Skeletal muscle satellite cell (primary cell): Measurements from ENCODE around the gene KCNN3.

Experiments
- H3K27me3 ChIP-seq: 2 replicates; pipeline ENCODE4 v1.7.0; 2013; ENCODE audit warnings: low read length; ENCODE audit not compliant: control insufficient read depth, insufficient read depth
- H3K36me3 ChIP-seq: 2 replicates; pipeline ENCODE4 v1.7.0; 2013; ENCODE audit warnings: mild to moderate bottlenecking, control low read depth, low read length; ENCODE audit not compliant: insufficient read depth
- H3K4me1 ChIP-seq: 2 replicates; pipeline ENCODE4 v1.7.0; 2013; ENCODE audit warnings: low read length; ENCODE audit not compliant: control insufficient read depth, insufficient read depth
- H3K4me2 ChIP-seq: 2 replicates; pipeline ENCODE4 v1.7.0; 2013; ENCODE audit warnings: mild to moderate bottlenecking, low read length
- H3K4me3 ChIP-seq: 2 replicates; pipeline ENCODE4 v1.7.0; 2013; ENCODE audit warnings: low read length
- H3K9ac ChIP-seq: 2 replicates; pipeline ENCODE4 v1.7.0; 2013; ENCODE audit warnings: mild to moderate bottlenecking, low read depth, low read length, moderate library complexity
- H3K9me3 ChIP-seq: replicated peaks from 2 replicates; pipeline ENCODE4 v1.7.0; 2013; ENCODE audit warnings: mild to moderate bottlenecking, control low read depth, low read length

Gene KCNN3

DNA sequence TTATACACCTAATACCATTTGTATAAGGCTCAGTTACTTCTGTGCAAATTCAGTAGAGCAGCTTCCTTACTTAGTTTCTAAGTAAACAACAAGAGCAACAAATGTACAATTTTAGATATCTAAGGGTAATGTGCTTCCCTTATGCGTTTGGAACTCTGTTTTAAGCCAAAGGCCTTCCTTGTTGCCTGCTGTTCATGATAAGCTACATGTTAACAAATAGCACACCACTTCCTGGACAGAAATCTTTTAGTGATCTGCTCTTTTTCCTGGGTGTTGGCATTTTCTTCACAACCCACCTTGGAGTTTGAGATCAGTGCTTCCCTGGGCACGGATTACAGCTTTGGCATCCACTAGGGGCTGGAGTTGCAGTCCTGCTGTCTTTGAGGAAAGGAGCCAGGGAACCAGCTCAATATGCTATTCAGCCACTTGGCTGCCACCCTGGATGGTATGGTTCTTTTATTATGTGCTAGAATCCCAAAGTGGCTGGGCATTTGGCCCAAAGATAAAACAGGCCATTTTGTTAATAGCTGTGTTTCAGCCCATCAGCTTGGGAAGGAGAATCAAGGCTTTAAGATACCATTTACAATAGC lies 206.5 kb downstream of the KCNN3 start:
- no peak overlapping the region for H3K9ac ChIP-seq
- H3K4me3 ChIP-seq: no peak overlapping the region
- peaks cover 39% of the 10 kb centered on the region for H3K27me3 ChIP-seq
- no peaks in the 10 kb centered on the region for H3K9me3 ChIP-seq
- peaks cover 4% of the 10 kb centered on the region for H3K4me1 ChIP-seq
- H3K36me3 ChIP-seq: no peaks in the 10 kb centered on the region
- no peak overlapping the region for H3K4me2 ChIP-seq

DNA sequence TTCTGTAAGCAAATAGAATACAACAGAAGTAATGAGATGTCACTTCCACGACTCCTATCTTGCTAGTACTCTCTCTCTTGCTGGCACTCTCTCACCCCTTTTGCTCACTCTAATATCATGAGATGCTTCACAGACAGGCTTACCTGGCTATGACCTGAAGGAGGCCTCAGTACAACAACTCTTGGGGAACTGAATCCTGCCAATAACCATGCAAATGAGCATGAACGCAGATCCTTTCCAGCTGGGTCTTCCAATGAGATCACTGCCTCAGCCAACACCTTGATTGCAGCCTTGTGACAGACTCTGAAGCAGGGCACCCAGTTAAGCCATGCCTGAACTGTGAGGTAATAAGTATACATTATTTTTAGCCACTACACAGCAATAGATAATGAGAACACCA lies 209.0 kb downstream of the KCNN3 start:
- Histone ChIP-seq H3K4me2 (no peak overlapping the region), H3K27me3 (peaks cover 53% of the 10 kb centered on the region), H3K9ac (no peak overlapping the region), H3K9me3 (no peaks in the 10 kb centered on the region), H3K4me3 (no peak overlapping the region), H3K4me1 (peaks cover 4% of the 10 kb centered on the region), H3K36me3 (no peaks in the 10 kb centered on the region)

DNA sequence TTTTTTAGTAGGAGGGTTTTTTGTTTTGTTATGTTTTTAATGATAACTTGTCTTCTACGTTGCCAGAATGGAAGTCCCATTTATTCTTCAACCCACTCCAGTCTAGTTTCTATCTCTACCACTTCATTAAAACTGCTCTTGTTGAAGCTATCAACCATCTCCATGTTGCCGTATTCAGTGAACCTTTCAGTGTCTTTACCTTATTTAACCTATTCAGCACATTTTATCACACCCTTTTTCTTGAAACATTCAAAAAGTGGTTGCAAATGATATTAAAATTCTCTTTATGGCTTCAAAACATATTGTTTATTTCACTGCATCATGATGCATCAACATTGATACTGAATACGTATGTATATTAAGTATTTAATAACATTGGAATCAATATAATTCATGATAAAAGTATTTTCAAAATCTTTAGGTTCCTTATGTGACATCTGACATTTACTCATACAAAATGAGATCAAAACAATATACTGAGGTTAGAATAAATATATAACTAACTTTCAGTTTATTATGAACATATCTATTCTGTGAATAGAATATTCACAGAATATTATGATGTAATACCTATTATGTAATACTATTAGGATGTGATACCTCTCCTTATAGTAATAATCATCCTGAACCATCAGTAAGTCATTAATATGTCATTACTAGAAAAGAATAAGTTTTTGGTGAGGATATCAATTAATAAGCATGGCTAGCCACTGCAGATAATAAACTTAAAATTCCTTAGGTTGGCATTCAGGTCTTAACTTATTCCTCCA lies 210.1 kb downstream of the KCNN3 start:
- H3K4me2 ChIP-seq: no peak overlapping the region
- H3K27me3 ChIP-seq: peaks cover 58% of the 10 kb centered on the region
- no peak overlapping the region for H3K9ac ChIP-seq
- no peaks in the 10 kb centered on the region for H3K9me3 ChIP-seq
- H3K4me3 ChIP-seq: no peak overlapping the region
- H3K4me1 ChIP-seq: peaks cover 4% of the 10 kb centered on the region
- H3K36me3 ChIP-seq: no peaks in the 10 kb centered on the region

DNA sequence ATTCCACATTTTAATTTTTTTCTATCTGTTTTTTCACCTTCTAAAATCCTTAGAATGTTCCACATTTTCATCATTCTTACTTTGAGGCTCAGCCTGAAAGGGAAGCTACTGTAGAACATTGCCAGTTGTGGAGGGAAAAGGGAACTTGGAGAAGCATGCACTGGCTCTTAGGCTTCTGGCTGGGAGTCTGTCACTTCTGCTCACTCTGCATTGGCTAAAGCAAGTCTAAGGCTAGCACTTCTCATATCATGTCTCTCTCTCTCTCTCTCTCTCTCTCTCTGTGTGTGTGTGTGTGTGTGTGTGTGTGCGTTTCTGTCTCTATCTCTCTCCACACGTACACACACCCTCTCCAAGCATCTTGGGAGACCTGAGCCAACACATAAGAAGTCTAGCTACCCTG lies 212.5 kb downstream of the KCNN3 start:
- no peaks in the 10 kb centered on the region for H3K4me1 ChIP-seq
- H3K9ac ChIP-seq: no peak overlapping the region
- H3K36me3 ChIP-seq: no peaks in the 10 kb centered on the region
- H3K4me2 ChIP-seq: no peak overlapping the region
- no peaks in the 10 kb centered on the region for H3K9me3 ChIP-seq
- H3K27me3 ChIP-seq: peaks cover 73% of the 10 kb centered on the region
- H3K4me3 ChIP-seq: no peak overlapping the region

DNA sequence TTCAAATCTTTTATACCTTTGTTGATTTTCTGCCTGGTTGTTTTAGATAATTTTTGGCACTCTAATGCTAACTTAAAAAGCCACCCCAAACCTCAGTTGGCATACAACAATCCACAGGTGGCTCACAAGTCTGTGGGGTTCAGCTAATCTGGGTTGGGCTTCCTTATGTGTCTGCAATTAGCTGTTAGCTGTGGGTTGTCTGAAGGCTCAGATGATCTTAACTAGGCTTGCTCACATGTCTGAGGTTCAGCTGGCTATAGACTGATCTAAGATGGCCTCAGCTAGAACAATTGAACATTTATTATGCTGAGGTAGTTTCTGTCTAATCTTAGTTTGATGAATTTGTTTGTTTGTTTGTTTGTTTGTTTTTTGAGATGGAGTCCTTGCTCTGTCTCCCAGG lies 217.2 kb downstream of the KCNN3 start:
- no peak overlapping the region for H3K4me3 ChIP-seq
- no peaks in the 10 kb centered on the region for H3K4me1 ChIP-seq
- H3K9ac ChIP-seq: no peak overlapping the region
- H3K9me3 ChIP-seq: no peaks in the 10 kb centered on the region
- H3K36me3 ChIP-seq: no peaks in the 10 kb centered on the region
- H3K27me3 ChIP-seq: peaks cover 74% of the 10 kb centered on the region
- no peak overlapping the region for H3K4me2 ChIP-seq
